ENCODE data around the gene GLG1.
"Not testable (repeated sequence)": the region's sequence is repeated elsewhere in the genome, so short reads cannot be mapped to it uniquely, and the experiment has no call there.

Gene GLG1

DNA sequence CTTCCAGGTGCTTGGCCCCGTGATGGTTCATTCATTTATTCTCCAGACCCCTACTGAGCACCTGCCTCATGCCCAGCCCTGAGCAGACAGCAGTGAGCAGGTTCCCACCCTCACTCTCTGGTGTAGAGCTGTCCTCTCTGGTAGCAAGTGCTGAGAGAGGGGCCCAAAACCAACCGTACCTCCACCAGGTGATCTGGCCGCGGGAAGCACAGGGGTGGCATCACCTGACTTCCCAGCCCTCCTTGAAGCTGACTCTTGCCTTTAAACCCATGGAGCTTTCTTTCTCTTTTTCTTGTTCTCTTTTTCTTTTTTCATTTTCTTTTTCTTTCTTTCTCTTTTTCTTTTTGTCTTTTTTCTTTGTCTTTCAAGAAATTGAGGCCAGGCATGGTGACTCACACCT is 206.7 kb downstream of the GLG1 start:
- not testable (repeated sequence) for DNase-seq

GRCh38 chr16:74398212-74398895 is 208.6 kb downstream of the GLG1 start:
- not testable (repeated sequence) for DNase-seq

Measured in NCI-H1105 treated with DMSO at 0.1 percent for 48 hours (cell line).